Heart left ventricle (tissue), 13 donors: Measurements from ENCODE around the gene WNT3A.
"Not testable (repeated sequence)": the region's sequence is repeated elsewhere in the genome, so short reads cannot be mapped to it uniquely, and the experiment has no call there.

Experiments used
- CTCF ChIP-seq, 12 donors: fragments of 200-600 bp; sonication (generic) in 4 of 12; IDR thresholded peaks; one replicate each; pipeline versions ENCODE4 v1.5.0 to v1.8.0; 2018 to 2022; ENCODE audit warnings: antibody characterized with exemption in 12 of 12, mild to moderate bottlenecking in 5 of 12
- POLR2A ChIP-seq, 2 donors: fragments of 450-650 bp; IDR thresholded peaks; one replicate each; pipeline ENCODE4 v1.6.1; 2017; ENCODE audit warnings: antibody characterized with exemption in 2 of 2, mild to moderate bottlenecking in 2 of 2, moderate library complexity in 2 of 2
- donor health status: ischemic (EF 13 %, LVEDD 7.1; RV severe dilation, severe dysfunction).
- donor health status: DM: no; HTN: yes; CAD: no.
- donor health status: DM: no; HTN: no; CAD: no.
- donor health status: ischemic (EF 25% LVEDD 6.9; RV normal size, moderate dysfunction).
- donor health status: ischemic (EF 25% LVEDD 5.7; RV mildly dilated, moderate dysfunction).
- donor health status: ischemic (EF 35%, LVEDD 5.7; RV mildly dilated, moderate dysfunction).
- donor health status: nonischemic (EF 11% LVEDD 7.7; RV severe dilation, severe dysfunction).
- donor health status: DM: yes; HTN: yes; CAD: no.
- donor health status: PGD.
- donor health status: ischemic (EF 29% LVEDD 5.4; RV normal size, mild dysfunction).
- donor health status: nonischemic (EF 23%, LVEDD 6.1; RV moderate dilation, normal function).

- TF ChIP-seq CTCF, POLR2A (IDR thresholded peaks at IDR 0.05): not testable (repeated sequence)
Observed at GRCh38 chr1:227967815-227968214, 39.0 kb upstream of the WNT3A start.
